GM18526 (cell line): ENCODE data around the gene PRDM12.

Experiments used
- POLR2A ChIP-seq: IDR thresholded peaks from 3 replicates; pipeline ENCODE4 v1.6.1; 2011; ENCODE audit not compliant: insufficient read length; ENCODE audit errors: extremely low read depth

PRDM12 gene

DNA sequence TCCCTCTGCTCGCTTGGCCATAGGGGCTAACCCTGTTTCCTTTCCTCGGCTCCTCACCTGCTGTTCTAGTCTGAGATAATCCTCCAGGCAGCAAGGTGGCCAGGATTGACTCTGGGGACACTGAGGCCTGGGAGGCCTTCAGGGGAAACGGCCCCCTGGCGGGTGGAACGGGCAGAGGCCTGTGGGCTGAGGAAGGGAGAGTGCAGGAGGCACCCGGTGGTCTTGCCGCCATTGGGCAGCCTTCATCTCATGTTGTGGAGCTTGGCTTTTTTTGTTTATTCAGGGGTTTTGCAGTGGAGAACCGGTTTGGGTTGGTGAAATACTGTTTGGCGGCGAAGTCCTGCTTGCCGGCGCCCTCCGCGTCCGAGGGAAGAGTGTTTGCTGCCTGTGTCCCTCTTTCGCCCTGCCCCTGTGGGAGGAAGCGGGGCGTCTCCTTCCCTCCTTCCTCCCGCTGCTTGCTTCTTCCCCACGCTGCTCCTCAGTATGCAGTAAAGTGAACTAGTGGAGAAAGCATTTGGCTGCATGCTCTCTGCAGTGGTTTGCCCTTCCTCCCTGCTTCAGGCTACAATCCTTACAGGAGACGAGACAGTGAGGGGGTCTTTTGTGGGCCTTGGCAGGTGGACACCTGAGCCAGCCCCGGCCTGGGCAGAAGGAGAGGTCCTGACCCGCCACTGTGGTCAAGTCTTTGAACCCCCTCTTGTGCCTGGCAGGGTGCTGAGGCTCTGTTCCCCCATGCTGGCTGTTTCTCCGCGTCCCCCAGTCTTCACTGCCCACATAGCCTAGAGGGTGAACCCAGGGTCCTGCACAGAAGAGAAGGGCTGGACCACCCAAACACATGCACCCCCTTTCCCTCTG lies 30.8 kb upstream of the PRDM12 start:
- no peak for TF ChIP-seq POLR2A

DNA sequence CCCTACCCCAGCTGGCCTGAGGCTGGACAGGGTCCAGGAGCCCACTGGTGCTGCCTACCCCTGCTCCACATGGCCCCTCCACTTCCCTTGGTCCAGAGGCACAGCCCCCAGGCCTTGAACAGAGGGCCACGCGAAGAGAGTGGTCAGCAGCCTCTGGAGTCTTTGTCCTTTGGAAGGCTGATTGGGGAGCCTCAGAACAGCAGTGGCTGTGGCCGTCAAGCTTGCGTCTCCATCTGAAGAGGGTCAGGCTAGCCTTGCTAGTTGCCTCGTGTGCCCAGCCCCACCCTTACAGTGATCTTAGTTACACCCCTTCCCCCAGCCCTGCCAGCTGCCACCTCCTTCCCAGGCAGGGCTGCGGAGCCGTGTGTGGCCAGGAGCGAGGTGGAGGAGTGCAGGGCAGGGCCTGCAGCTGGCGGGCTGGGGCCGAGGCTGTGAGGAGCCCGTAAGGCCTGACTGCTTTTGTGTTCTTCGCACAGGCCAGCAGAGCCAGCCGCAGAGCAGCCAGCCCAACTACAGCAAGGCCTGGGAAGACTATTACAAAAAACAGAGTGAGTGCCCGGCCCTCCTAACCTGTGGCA lies 30.1 kb upstream of the PRDM12 start:
- no peak for TF ChIP-seq POLR2A

DNA sequence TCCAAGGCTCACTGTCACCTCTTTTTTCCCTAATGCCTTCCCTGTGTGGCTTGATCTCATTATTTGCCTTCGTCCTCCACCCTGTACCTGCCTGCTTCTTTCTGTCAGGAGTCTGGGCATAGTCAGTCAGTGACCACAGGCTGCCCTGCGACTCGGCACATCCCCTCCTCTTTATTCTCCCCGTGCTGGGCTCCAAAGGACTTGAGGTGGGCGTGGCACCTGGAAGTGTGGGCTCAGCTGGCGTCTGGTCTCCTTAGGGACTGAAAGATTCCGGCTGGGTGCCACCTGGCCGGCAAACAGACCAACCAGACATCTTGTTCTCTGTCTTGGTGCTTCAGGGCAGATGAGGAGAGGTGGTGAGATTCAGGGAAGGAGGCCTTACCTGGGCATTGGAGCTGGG lies 29.6 kb upstream of the PRDM12 start:
- TF ChIP-seq POLR2A = no peak

DNA sequence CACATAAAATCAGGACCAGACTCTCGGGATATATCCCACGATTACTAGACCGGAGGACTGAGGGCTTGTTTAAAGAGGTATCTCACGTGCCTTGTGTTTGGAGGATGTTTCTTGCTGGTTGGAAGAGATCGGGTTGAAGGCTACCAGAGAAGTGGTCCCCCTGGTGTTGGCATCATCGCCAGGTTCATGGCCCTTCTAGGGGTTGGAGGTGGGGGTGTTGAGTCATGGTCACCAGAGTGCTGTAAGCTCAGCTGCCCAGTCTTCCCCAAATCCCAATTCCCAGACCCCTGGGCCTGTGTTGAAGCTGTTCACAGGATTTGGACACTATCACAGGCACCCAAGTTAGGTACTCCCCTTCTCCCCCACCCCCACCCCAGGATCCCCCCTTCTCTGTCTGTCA lies 29.1 kb upstream of the PRDM12 start:
- TF ChIP-seq POLR2A = no peak

DNA sequence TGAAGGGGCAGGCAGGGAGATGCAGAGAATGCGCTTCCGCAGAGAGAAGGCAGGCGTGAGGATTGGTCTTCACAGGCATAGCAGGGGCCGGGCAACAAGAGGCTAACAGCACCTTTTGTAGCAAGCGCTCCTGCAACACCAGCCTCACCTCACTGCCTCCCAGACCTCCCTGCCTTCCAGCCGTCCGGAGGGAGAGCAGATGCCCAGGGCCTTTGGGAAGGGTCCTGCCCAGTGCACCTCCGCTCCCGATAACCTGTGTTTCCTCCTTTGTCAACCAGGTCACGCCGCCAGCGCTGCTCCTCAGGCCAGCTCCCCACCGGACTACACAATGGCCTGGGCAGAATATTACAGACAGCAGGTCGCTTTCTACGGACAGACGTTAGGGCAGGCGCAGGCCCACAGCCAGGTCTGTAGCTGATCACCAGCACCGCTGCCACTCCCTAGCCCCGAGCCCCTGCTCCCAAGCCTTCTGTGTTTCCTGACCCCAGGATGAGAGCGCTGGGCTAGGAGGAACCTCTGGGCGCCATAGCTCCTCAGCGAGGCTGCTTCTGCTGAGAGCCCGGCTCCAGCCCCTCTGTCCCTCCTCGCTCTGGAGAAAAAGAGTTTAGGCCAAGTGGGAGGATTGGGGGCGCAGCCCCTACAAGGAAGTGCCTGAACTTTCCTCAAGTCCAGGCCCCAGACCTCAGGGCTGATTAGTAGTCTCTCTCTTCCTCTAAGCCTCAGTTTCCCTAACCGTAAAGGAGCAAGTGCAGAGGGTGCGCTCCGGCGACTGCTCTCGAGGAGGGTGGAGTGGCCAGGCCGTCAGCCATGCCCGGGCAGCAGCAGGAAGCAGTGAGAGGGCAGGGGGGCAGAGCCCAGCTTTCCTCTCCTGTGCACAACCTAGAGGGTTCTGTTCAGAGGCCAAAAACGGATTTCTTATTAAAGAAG lies 28.4 kb upstream of the PRDM12 start:
- no peak for TF ChIP-seq POLR2A

DNA sequence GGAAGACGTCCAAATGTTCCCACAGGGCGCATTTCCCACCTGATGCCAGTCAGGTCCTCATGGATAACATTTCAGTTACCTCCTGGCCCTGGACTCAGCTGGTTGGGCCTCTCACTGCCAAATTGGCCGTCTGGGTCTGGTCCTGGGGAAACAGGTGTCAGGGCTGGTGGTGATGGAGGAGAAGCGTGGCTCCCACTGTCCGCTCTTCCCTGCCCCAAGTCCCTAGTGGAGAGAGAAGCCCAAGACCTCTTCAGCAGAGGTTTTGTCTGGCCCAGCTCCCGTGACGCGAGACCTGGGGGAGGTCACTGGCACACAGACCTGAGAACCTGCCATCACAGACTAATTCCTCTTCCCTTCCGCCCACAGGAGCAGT lies 27.8 kb upstream of the PRDM12 start:
- no peak for TF ChIP-seq POLR2A

DNA sequence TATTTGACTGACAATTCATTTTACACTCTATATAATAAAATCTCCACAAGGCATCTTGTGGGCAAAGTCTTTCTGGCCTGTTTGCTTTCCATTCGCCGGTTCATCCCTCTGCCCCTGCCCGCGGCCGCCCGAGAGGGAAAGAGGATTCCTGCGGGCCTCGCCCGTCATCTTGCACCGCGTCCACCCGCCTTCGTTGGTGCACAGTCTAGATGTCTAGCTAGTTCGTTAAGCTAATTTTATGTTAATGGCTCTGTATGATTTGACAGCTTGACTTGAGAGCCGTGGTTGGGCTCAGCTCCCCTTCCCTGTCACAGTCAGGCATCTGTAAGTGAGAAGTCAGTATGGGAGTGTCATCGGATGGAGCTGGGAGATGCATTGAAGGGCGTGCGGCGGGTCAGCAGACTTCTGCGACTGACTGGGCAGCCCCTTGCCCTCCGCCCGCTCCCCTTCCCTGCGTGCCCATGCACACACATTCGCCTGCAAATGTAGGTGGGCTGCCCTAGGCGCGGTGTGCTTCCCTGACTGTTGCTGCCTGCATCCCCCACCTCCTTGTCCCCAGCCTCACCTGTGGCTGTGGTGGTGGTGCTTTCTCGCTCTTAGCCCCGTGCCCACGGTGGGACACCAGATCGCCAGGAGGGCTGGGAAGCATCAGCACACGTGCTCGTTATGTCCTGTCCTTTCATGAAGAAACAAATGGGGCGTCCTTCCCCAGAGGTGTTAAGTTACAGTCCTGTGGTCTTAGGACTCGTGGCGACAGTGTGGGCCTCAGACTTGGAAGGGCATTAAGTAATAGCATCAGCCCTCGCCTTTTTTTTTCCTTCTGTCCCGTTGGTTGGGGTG lies 25.9 kb upstream of the PRDM12 start:
- no peak for TF ChIP-seq POLR2A

DNA sequence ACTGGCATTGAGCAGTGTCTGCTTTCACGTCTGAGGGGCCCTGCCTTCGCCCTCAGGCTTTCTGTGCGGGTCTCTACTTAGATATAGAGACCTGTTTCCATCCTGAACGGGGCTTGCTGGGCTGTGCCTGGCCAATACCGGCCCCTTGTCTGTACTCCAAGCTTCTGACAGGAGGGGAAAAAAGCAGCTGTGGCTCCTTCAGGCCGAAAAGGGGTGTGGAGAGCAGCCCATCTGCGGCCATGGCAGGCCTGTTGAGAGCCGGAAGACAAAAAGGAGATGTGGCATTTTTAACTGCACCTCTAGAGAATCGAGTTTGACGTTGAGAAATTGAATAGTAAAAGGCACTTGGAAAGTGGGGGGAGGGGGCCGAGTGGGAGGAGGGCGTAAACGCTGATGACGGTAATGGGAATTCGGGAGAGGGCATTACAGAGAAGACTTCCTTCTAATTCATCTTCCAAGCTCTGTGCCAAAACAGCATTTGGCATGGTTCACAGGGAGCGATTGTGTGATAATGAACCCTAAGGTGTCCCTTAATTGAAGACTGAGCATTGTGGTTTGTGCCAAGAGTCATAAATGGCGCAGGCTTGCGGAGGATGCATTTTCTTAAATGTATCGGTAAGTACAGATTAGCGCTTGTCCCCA lies 25.1 kb upstream of the PRDM12 start:
- TF ChIP-seq POLR2A = no peak

DNA sequence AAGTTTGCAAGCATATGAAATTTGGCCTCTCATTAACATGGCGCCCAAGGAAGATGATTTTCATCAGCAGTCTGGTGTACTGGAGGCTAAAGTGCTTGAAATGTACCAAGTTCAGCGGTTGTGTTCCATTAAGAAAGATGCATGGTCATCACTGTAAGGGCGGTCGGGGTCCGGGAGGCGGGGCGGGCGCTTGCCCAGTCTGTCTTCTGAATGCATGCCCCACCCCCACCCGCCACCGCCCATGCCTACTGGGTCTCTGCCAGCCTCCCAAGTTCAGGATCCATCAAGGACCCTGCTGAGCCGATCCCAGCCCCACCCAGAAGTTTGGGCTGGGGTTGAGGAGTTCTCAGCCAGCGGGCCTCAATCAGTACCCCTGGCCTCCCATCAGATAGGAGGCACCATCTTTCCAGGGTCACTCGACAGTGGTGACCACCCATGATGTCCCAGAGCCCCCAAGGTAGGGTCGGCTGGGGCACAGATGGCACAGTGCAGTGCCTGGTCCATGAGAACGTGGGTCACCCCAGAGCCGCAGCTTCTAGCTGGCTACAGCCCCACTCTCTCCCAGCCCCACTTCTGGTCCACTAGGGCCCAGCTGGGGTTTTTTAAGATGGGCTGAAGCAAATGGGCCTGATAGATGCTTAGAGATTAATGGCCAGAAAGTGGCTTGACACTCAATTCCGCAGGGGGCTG lies 24.4 kb upstream of the PRDM12 start:
- no peak for TF ChIP-seq POLR2A

DNA sequence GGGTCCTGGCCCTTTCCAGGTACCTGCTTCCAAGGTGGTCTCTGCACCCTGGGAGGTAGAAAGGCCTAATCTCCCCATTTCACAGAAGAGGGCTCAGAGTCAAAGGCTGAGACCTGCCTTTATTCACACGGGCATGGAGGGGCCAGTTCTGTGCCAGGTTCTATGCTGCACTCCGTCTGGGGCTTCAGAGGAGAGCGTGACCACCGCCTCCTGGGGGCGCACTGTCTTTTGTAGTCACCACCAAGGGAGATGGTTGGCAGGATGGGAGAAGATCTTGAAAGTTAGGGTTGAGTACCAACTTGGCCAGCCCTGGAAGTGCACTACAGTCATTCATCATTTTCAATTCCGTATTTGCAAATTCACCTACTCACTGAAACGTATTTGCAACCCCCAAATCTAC lies 23.7 kb upstream of the PRDM12 start:
- TF ChIP-seq POLR2A = no peak

DNA sequence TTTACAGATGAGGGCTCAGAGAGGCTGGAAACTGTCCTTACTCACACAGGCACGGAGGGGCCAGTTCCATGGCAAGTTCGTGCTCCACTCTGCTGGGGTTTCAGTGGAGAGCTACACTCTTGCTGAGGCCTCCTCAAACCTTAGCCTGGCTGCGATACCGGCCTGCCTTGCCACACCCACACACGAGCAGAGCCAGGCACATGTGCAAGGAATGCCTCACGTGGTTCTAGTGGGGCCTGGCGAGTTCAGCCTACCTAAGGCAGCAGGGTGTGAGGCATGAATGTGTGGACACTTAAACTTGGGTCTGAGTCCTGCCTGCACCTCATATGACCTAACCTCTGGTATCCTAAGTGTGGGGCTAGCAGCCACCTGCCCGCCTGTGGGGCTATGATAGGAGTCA lies 21.5 kb upstream of the PRDM12 start:
- no peak for TF ChIP-seq POLR2A

DNA sequence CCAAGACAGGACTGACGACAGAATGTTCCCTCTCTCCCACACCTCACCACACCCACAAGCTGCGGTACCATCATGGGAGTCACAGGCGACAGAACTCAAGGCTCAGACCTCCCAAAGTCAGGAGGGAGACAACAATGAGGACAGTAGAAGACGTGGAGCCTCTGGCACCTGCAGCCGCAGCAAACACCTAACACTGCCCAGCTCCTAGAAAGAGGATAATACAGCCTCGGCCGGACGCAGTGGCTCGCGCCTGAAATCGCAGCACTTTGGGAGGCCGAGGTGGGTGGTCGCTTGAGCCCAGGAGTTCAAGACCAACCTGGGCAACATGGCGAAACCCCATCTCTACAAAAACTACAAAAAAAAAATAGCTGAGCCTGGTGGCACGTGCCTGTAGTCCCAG lies 13.2 kb upstream of the PRDM12 start:
- no peak for TF ChIP-seq POLR2A

DNA sequence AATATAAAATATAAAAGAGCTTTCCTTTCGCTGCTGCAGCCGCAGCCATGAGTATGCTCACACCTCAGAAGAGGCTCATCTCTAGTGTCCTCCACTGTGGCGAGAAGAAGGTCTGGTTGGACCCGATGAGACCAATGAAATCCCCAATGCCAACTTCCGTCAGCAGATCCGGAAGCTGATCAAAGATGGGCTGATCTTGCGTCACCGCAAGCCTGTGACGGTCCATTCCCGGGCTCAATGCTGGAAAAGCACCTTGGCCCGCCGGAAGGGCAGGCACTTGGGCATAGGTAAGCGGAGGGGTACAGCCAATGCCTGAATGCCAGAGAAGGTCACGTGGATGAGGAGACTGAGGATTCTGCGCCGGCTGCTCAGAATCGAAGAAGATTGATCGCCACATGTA lies 12.6 kb upstream of the PRDM12 start:
- no peak for TF ChIP-seq POLR2A

DNA sequence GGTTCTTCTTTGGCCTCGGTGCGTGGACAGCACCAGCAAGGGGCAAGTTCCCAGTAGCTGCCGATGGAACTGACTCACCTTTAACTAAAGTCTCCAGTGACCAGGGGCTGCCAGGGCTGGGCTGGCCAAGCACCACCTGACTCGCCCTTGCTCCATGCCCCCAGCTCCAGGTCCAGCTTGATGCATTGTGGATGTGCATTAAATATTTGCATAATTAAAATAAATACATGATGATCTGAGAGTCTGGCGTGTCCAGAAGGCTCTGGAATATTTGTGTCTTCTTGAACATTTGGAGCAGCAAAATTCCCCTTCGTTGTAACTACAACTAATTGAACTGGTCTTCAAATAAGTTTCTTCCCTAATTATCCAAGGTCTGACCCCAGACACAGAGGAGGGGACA lies 9.5 kb upstream of the PRDM12 start:
- no peak for TF ChIP-seq POLR2A

DNA sequence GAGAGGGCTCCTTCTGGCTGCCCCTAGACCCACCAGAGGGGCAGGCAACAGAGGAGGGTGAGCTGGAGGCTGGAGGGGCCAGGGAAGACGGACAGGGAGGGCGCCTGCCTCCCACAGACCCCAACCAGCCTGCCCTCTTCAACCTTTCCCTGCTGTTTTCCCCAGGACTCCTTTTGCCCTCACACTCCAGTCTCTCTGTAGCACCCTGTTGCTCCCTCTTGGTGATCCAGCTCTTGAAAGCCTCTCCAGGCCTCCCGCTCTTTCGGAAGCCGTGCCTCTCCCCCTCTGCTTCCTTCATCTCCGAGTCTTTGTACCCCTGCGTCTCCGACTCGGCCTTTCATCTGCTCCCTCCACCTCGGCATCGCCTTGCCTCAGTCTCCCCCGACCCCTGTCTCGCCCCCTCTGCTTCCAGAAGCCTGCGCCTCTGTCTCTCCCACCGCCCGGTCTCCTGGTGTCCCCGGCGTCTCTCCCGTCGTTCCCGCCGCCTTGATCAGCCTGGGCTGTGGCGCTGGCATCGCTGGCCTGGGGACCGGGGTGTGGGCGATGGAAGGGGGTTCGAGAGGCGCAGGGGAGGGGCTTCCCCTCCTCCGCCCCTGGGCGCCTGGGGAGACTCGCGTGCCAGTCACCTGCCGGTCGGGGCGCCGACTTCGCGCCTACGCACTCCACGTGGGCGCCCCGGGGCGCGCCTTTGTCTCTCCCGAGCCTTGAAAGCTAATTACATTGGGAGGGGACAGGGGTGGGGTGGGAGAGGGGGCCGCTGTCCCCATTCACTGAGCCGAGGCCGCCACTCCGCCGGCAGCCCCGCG lies 5.3 kb upstream of the PRDM12 start:
- TF ChIP-seq POLR2A = no peak
